Measurements from ENCODE around the gene DENND1C.

Gene DENND1C

GRCh38 chr19:6481541-6482342 is at the start of gene DENND1C:
Gene DENND1C, minus strand, starts transcription at chr19:6481787. Its CDS starts 92 bp downstream, at chr19:6481695.
- FAIRE-seq (no peak), DNase-seq (ENCODE audit: insufficient read length, low spot score) (no peak)
- TF ChIP-seq, protein P1, sequence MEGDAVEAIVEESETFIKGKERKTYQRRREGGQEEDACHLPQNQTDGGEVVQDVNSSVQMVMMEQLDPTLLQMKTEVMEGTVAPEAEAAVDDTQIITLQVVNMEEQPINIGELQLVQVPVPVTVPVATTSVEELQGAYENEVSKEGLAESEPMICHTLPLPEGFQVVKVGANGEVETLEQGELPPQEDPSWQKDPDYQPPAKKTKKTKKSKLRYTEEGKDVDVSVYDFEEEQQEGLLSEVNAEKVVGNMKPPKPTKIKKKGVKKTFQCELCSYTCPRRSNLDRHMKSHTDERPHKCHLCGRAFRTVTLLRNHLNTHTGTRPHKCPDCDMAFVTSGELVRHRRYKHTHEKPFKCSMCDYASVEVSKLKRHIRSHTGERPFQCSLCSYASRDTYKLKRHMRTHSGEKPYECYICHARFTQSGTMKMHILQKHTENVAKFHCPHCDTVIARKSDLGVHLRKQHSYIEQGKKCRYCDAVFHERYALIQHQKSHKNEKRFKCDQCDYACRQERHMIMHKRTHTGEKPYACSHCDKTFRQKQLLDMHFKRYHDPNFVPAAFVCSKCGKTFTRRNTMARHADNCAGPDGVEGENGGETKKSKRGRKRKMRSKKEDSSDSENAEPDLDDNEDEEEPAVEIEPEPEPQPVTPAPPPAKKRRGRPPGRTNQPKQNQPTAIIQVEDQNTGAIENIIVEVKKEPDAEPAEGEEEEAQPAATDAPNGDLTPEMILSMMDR (IDR thresholded peaks at IDR 0.05; ENCODE audit: insufficient read depth, missing control alignments): peak; percentile 35

GRCh38 chr19:6530386-6531162 is 49.0 kb upstream of the DENND1C start, which contains the start of gene TNFSF9:
Gene TNFSF9, plus strand, starts transcription at chr19:6531026. Its CDS starts 11 bp downstream, at chr19:6531037.
- no peak for FAIRE-seq
- peak; percentile 95 for DNase-seq (ENCODE audit: insufficient read length, low spot score)
- TF ChIP-seq, protein P1 (IDR thresholded peaks at IDR 0.05; ENCODE audit: insufficient read depth, missing control alignments): no peak

GRCh38 chr19:6529937-6530385 is 48.4 kb upstream of the DENND1C start:
- DNase-seq (ENCODE audit: insufficient read length, low spot score) (no peak), FAIRE-seq (no peak)
- TF ChIP-seq, protein P1 (IDR thresholded peaks at IDR 0.05; ENCODE audit: insufficient read depth, missing control alignments): no peak

- TF ChIP-seq, protein P1 (IDR thresholded peaks at IDR 0.05; ENCODE audit: insufficient read depth, missing control alignments): no peak
- no peak for FAIRE-seq
- no peak for DNase-seq (ENCODE audit: insufficient read length, low spot score)
Measured at GRCh38 chr19:6529351-6529750, 47.8 kb upstream of the DENND1C start.

- FAIRE-seq (no peak), DNase-seq (ENCODE audit: insufficient read length, low spot score) (no peak)
- TF ChIP-seq, protein P1 (IDR thresholded peaks at IDR 0.05; ENCODE audit: insufficient read depth, missing control alignments): no peak
Measured at GRCh38 chr19:6528544-6529121, 47.0 kb upstream of the DENND1C start.

DNA sequence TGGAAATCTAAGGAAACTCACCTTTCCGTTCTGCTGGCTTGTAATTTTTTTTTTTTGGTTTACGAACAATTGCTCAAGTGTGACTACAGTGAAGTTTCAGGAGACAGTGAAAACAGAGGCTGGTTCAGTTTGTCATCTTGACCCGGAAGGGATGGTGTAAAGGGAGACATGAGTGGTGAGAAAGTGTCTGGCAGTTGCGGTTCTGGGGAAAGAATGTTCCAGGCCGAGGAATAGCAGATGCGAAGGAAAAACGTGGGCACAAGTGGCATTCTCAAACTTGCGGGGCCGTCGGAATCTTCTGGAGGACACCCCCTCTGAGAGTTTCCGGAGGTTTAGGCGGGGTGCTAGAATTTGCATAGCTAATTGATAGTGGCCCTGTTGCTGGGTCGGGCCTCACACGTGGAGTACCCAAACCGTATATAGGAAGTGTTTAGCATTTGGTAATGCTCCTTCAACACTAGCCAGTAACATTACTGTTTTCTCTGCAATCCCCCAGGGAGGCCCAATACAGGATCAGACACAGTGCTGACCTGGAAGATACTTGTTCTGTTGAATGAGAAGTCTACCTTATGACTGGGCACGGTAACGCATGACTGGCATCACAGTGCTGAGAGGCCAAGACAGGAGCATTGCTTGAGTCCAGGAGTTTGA is 46.4 kb upstream of the DENND1C start:
- FAIRE-seq (no peak), DNase-seq (ENCODE audit: insufficient read length, low spot score) (no peak)
- TF ChIP-seq, protein P1 (IDR thresholded peaks at IDR 0.05; ENCODE audit: insufficient read depth, missing control alignments): no peak
